NCI-H345 treated with DMSO at 0.1 percent for 48 hours (cell line): Measurements from ENCODE around the gene AQP12B.
"Not testable (repeated sequence)": the region's sequence is repeated elsewhere in the genome, so short reads cannot be mapped to it uniquely, and the experiment has no call there.

Experiments used
- DNase-seq: peaks from one replicate; lab custom pipeline; 2025; ENCODE audit not compliant: unreplicated experiment; lab: John Stamatoyannopoulos, UW

The AQP12B gene

GRCh38 chr2:240701736-240702639 is 19.3 kb upstream of the AQP12B start:
- no peak for DNase-seq

DNA sequence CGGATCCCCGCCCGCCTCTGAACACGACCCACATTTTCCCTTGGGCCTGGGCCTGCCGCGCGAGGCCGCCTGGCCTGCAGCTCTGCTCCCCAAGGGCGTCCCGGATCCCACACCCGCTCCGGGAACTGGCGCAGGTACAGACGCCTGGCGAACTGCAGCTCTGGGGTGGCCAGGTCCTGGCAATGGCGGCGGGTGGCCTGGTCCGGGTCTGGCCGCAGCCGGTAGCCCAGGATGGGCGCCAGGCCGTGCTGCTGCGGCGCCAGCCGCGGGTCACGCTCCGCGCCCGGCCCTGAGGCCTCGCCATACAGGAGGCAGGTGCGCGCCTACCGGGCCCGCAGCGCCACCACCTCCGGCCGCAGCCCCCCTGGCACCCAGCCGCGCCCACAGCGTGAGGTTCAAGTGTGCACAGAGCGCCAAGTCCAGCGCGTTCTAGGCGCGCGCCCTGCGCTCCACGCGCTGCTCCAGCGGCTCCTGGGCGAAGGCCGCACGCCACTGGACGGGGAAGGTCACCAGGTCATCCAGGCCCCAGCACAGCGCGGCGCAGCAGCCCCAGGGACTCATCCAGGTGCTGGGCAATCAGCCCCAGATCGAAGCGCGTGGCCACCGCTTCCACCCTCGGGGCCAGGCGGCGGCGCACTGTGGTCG is 18.5 kb upstream of the AQP12B start:
- no peak for DNase-seq

DNA sequence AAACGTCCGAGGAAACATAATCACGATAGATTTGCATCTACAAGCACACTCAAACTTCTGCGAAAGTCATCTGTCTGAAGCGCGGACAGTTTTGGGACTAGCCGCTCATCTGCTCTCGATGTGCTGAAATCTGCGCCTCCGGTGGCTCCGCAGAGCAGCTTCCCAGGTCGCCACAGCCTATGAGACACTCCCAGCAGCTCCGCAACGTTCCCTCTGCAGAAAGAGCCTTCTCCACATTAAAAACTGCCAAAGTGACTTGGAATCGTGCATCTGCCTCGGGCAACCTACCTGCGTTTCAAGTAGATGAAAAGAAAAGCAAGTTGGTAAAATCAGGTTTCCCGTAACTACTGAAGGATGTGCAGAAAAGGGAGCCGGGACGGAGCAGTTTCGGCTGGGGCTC is 17.9 kb upstream of the AQP12B start:
- not testable (repeated sequence) for DNase-seq

GRCh38 chr2:240699835-240700234 is 17.1 kb upstream of the AQP12B start:
- not testable (repeated sequence) for DNase-seq

DNA sequence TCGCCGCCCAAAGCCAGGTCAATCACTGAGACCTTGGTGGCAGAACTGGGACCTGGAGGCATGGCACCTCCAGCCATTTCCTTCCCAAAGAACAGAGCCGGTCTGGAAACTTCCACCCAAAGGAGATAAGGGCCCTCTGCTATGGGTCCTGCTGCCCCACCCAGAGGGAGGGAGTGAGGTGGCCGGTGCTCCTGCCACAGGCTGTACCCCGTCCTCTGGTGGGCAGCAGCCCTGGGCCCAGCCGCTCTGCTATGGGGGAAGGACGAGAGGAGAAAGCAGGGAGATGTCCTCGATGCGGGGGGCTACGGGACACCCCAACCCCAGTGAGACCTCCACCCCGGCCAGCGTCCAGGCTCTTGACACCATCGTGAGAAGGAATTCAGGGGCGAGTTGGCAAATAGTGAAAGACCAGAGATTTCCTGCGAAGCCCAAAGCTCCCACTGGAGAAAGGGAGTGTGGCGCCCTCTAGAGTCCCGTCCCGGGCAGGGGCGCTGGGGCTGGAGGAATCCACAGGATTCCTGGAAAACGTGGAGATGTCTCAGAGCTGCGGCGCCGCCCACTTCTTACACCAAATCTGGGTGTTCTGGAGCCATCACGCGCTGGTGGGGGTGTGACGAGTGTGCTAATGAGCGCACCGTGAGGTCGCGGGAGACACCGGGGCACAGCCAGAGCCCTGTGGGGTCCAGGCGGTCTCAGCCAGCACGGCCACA is 16.3 kb upstream of the AQP12B start:
- DNase-seq = not testable (repeated sequence)

GRCh38 chr2:240696469-240696868 is 13.8 kb upstream of the AQP12B start:
- not testable (repeated sequence) for DNase-seq

DNA sequence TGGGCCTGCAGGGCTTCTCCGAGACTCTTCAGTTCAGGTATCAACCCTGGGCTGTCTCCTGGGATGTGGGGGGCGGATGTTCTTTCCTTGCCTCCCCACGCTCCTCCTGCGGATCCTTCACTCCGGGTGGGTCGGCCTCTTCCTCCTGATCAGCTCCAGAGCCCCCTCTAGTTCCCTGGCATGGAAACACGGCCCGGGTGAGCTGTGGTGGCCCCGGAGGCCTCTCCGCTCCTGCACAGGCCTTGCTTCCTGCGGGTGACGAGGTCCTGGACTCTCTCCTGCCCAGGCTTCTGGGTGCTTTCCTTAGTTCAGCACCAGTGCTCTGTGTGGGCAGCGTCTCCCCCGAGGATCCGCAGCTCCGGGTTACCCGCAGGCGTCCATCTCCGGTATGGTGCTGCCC is 12.9 kb upstream of the AQP12B start:
- not testable (repeated sequence) for DNase-seq

- DNase-seq = not testable (repeated sequence)
These were observed 11.6 kb upstream of the AQP12B start for GRCh38 chr2:240694304-240694703.

DNA sequence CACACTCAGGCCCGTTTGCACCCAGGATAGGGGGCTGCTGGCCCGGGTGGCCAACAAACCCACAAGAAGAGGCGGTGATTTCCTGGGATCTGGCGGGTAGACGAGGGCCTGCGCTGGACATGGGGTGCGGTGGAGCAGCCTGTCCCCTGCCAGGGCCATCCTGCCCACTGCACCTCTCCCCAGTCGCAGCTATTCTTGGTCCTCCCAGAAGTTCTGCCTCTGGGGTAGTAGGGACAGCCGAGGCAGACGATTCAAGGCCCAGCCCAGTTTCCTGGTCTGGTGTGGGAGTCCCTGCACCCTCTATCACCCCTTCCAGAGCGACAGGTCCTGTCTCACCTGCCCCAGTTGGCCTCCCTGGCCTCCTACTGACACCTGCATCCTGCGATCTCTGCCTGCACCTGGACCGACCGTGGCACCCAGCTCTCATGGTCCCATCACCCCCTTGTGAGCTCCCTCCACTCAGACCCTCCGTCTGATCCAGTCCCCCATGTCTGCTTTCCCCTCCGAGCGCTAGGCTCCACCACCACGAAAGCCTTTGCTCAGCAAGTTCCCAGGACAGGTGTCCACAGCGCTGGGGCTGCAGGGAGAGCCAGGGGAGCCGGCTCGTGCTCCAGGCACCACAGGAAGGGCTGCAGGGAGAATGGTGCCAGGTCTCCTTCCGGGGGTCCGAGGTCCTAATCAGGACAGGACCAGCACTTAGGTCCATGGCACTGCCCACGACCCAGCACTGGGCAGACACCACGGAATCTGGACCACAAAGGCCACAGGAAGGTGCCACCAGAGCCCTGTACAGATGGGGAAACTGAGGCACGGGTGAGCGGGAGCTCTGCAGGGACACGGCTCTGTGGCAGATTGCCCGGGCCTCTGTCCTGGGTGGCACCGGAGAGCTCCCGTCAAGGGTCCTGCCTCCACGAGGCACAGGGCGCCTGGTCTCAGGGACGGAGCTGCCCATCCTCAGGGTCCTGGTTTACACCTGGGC is 10.2 kb upstream of the AQP12B start:
- DNase-seq = not testable (repeated sequence)

GRCh38 chr2:240691631-240692420 is 9.1 kb upstream of the AQP12B start, which contains the start of gene AQP12A:
AQP12A (plus strand) TSS chr2:240691866; CDS start chr2:240691914, 48 bp downstream.
- not testable (repeated sequence) for DNase-seq

DNA sequence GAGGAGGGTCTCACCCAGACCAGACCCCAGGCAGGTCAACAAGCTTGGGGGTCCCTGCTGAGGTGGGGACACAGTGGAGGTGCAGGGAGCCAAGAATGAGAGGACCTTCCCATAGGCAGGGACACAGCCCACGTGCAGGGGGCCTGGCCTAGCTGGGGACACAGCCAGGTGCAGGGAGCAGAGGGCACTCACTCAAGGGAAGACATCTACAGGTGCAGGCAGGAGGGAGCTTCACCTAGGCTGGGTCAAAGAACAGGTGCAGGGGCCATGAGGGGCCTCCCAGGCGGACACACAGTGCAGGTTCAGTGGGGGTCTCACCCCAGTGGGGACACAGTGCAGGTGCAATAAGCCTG is 8.4 kb upstream of the AQP12B start:
- DNase-seq = not testable (repeated sequence)

DNA sequence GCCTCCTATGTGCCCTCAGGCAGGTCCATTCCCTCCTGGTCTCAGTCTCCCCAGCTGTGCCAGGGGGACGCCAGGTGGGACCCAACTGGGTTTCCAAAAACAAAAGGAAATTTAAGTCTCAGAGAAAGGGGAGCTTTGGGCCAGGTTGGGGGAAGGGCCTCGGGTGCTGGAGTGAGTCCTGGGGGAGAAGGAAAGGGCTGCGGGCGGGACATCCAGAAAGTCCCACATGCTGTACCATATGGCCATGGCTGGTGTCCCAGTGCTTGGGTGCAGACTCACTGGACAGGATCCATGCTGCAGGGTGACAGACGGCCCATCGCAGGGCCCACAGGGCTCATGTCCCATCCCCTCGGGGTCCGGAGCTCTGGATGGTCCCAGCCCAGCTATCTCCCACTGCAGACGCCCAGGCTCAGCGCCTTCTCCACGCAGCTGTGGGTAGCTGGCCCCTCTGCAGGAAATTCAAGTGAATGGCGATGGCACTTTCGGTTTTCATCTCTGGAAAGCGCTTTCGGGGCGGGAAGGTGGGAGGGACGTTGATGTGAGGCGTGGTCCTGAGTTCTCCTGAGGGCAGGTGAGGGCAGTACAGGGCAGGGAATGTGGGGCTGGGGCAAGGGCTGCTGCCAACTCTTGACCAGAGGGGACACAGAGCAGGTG is 7.9 kb upstream of the AQP12B start:
- not testable (repeated sequence) for DNase-seq

DNA sequence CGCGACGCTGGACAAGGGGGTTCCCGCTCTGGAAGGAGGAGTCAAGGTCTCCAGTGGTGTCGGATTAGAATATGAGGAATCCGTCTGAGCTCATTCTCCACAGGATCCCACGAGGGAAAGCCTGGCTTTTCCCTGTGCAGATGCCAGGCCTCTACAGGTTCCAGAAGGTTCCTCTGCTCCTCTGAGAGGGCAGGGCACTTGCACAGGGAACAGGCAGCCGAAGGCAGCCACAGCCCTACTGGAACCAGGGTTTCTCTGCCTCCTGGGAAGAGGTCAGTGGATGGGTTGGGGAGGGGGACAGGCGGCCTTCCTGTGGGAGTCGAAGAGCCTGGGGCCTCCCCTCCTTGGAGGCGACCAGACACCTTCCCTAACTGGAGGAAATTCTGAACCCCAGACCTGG is 7.3 kb upstream of the AQP12B start:
- DNase-seq = no peak

DNA sequence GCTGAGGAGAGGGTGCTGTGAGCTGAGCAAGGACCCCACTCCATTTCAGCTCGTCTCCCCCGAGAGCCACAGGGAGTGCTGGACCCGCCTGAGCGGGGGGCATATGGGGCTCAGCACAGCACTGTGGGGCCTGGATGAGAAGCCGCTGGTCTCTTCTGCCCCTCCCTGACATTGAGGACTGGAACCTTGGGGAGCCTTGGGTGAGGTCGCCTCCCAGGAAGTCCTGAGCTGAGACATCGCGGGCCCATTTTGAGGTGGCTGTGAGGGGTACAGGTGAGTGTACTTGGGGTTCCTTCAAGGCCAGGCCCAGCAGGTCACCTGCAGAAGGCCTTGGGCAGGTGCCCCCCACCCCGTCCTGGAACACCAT is 5.9 kb upstream of the AQP12B start:
- no peak for DNase-seq

GRCh38 chr2:240687741-240688552 is 5.3 kb upstream of the AQP12B start:
- no peak for DNase-seq

GRCh38 chr2:240687045-240687740 is 4.5 kb upstream of the AQP12B start:
- no peak for DNase-seq

GRCh38 chr2:240686460-240686859 is 3.8 kb upstream of the AQP12B start:
- DNase-seq = no peak
